ENCODE results near the gene SLC9A8. TPM values are rescaled to one million over a fixed set of nuclear protein-coding genes. Genes with fewer than 3 reads are reported as not detected.
A peak's percentile ranks its signal among the peaks of the same experiment; 100 is the strongest.

Gene SLC9A8, protein sequence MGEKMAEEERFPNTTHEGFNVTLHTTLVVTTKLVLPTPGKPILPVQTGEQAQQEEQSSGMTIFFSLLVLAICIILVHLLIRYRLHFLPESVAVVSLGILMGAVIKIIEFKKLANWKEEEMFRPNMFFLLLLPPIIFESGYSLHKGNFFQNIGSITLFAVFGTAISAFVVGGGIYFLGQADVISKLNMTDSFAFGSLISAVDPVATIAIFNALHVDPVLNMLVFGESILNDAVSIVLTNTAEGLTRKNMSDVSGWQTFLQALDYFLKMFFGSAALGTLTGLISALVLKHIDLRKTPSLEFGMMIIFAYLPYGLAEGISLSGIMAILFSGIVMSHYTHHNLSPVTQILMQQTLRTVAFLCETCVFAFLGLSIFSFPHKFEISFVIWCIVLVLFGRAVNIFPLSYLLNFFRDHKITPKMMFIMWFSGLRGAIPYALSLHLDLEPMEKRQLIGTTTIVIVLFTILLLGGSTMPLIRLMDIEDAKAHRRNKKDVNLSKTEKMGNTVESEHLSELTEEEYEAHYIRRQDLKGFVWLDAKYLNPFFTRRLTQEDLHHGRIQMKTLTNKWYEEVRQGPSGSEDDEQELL
- polyA plus RNA-seq (2011; rRNA removed), result 5.0 and 7.4 TPM in 2 replicates
- 3.1 and 4.3 TPM in 2 replicates for polyA plus RNA-seq (2012; cell fraction: cytosol; rRNA removed)
- polyA plus RNA-seq (2012; cell fraction: nucleus; rRNA removed), result 18.0 and 20.7 TPM in 2 replicates
- polyA plus RNA-seq (2017; fragmentation: RNase III; extraction: RNeasy Plus Mini Kit Qiagen cat#74134 plus additional on column Dnase treatment), result 7.9 to 9.5 TPM (median 7.9 TPM) in 3 replicates
- 10.9 and 20.7 TPM in 2 replicates for polyA minus RNA-seq (2011; rRNA and poly(A)+ RNA removed)

DNA sequence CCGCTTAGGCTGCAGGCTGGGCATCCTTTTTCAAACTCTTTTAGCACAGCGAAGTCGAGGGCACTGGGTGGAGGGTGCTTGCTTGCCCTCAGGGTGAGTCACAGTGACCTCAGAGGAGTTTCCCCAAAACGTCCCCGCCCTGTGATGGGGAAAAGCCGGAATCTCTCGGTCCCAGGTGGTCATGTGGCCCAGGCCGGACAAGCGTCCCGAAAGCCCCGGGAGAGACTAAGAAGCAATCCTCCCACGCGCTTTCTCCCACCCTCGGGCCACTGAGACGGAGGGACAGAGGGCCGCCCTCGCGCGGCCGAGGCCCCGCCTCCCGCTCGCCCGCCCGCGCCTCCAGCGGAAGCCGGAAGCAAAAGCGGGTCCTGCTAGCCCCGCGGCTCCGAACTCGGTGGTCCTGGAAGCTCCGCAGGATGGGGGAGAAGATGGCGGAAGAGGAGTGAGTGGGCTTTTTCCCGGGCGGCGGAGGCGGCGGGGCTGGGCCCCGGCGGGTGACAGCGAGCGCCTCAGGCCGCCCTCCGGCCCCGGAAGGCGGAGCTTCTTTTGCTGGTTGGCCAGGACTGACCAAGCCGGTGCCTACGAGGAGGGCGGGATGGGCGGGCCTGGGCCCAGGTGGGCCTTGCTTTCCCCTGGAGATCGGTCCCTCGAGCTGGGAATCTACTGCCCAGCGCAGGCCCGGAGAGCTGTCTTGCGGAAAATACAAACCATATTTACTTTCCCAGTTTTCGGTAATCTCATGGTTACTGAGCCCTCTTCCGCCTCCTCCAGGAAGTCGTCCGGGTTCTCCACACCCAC, at the start of gene SLC9A8:
SLC9A8 (plus strand) TSS at position 322 of the 798 bp plus-strand sequence; CDS start at position 417, 95 bp downstream.
- FAIRE-seq, result no peak
- ChIA-PET CTCF (interaction anchor here (0.7 to 3.0 kb wide), 13 partner anchors 9 to 204 kb away, joined by 3 to 13 read pairs (median 3); no protein-coding TSS in a partner anchor), POLR2A (interaction anchor here (0.5 to 2.2 kb wide), 20 partner anchors 9 to 233 kb away, joined by 3 to 15 read pairs (median 4); no protein-coding TSS in a partner anchor)
- H3K9me3 ChIP-seq, result no peaks in the 10 kb centered on the region
- peak within 1 kb of the TSS; percentile 87 for H3K4me2 ChIP-seq
- peak within 1 kb of the TSS; percentile 86 for H3K4me3 ChIP-seq
- H3K27ac ChIP-seq, result peak within 1 kb of the TSS; percentile 96 to 99
- peak; percentile 93 to 94 for ATAC-seq
- DNase-seq (ENCODE audit: low read depth in 1 of 2, low spot score in 1 of 2), result peak; percentile 83 to 90
- peaks cover 19% of the 10 kb centered on the region for H3K4me1 ChIP-seq
- WGBS (ENCODE audit: missing lambda C conversion rate), result 0% methylated on average over 24 of the region's 61 CpGs
- TF ChIP-seq, protein P1, sequence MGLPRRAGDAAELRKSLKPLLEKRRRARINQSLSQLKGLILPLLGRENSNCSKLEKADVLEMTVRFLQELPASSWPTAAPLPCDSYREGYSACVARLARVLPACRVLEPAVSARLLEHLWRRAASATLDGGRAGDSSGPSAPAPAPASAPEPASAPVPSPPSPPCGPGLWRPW (IDR thresholded peaks at IDR 0.05), result no peak
- TF ChIP-seq HDAC2 (IDR thresholded peaks at IDR 0.05), result no peak
- TF ChIP-seq ZC3H11A (IDR thresholded peaks at IDR 0.05), result no peak
- TF ChIP-seq, protein P2, sequence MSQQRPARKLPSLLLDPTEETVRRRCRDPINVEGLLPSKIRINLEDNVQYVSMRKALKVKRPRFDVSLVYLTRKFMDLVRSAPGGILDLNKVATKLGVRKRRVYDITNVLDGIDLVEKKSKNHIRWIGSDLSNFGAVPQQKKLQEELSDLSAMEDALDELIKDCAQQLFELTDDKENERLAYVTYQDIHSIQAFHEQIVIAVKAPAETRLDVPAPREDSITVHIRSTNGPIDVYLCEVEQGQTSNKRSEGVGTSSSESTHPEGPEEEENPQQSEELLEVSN (IDR thresholded peaks at IDR 0.05; ENCODE audit: borderline replicate concordance, low read depth), result peak; percentile 59; the same call in 1 of the 2 replicates
- peak; percentile 61 for TF ChIP-seq POLR2A (IDR thresholded peaks at IDR 0.05; ENCODE audit: low read length)
- TF ChIP-seq, protein P3, sequence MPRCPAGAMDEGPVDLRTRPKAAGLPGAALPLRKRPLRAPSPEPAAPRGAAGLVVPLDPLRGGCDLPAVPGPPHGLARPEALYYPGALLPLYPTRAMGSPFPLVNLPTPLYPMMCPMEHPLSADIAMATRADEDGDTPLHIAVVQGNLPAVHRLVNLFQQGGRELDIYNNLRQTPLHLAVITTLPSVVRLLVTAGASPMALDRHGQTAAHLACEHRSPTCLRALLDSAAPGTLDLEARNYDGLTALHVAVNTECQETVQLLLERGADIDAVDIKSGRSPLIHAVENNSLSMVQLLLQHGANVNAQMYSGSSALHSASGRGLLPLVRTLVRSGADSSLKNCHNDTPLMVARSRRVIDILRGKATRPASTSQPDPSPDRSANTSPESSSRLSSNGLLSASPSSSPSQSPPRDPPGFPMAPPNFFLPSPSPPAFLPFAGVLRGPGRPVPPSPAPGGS (IDR thresholded peaks at IDR 0.05), result peak; percentile 71; the same call in 2 of the 3 replicates
- TF ChIP-seq HOXB5 (CRISPR knock-in tag; IDR thresholded peaks at IDR 0.05), result no peak
- TF ChIP-seq TFCP2L1 (CRISPR knock-in tag; IDR thresholded peaks at IDR 0.05), result no peak
- TF ChIP-seq, protein P4, sequence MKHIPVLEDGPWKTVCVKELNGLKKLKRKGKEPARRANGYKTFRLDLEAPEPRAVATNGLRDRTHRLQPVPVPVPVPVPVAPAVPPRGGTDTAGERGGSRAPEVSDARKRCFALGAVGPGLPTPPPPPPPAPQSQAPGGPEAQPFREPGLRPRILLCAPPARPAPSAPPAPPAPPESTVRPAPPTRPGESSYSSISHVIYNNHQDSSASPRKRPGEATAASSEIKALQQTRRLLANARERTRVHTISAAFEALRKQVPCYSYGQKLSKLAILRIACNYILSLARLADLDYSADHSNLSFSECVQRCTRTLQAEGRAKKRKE (CRISPR knock-in tag; IDR thresholded peaks at IDR 0.05; ENCODE audit: low read depth), result no peak; the same call in 1 of the 2 replicates
- no peak for TF ChIP-seq RNF2 (IDR thresholded peaks at IDR 0.05; ENCODE audit: borderline replicate concordance, low read depth)
- TF ChIP-seq, protein P5, sequence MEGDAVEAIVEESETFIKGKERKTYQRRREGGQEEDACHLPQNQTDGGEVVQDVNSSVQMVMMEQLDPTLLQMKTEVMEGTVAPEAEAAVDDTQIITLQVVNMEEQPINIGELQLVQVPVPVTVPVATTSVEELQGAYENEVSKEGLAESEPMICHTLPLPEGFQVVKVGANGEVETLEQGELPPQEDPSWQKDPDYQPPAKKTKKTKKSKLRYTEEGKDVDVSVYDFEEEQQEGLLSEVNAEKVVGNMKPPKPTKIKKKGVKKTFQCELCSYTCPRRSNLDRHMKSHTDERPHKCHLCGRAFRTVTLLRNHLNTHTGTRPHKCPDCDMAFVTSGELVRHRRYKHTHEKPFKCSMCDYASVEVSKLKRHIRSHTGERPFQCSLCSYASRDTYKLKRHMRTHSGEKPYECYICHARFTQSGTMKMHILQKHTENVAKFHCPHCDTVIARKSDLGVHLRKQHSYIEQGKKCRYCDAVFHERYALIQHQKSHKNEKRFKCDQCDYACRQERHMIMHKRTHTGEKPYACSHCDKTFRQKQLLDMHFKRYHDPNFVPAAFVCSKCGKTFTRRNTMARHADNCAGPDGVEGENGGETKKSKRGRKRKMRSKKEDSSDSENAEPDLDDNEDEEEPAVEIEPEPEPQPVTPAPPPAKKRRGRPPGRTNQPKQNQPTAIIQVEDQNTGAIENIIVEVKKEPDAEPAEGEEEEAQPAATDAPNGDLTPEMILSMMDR (IDR thresholded peaks at IDR 0.05), result no peak
- TF ChIP-seq RFX5 (IDR thresholded peaks at IDR 0.05), result no peak
- TF ChIP-seq, protein P6, sequence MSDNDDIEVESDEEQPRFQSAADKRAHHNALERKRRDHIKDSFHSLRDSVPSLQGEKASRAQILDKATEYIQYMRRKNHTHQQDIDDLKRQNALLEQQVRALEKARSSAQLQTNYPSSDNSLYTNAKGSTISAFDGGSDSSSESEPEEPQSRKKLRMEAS (IDR thresholded peaks at IDR 0.05), result peak; percentile 74; the same call in 1 of the 2 replicates
- 0 out of 2 replicates have a peak, but pooled peaks have one; percentile 16 for TF ChIP-seq JUNB (IDR thresholded peaks at IDR 0.05)
- no peak for TF ChIP-seq GATA3 (IDR thresholded peaks at IDR 0.05; ENCODE audit: borderline replicate concordance)
- no peak for TF ChIP-seq FOSB (CRISPR knock-in tag; IDR thresholded peaks at IDR 0.05)
- TF ChIP-seq KDM5A (IDR thresholded peaks at IDR 0.05), result no peak
- peak; percentile 98 for TF ChIP-seq ZFP36 (IDR thresholded peaks at IDR 0.05; ENCODE audit: borderline replicate concordance, partially characterized antibody)
- no peak for TF ChIP-seq HOXA7 (CRISPR knock-in tag; IDR thresholded peaks at IDR 0.05)
- TF ChIP-seq RAD21 (conservative IDR thresholded peaks at IDR 0.05 in 1 of 2, IDR thresholded peaks at IDR 0.05 in 1 of 2), result peak in 1 of 2 experiments; percentile 11; a peak in 2 of 5 replicates
- no peak for TF ChIP-seq FOXS1 (CRISPR knock-in tag; IDR thresholded peaks at IDR 0.05)
- TF ChIP-seq MYC (IDR thresholded peaks at IDR 0.05; ENCODE audit: borderline replicate concordance, low read length), result no peak; the same call in 1 of the 2 replicates
- TF ChIP-seq HOXB13 (CRISPR knock-in tag; IDR thresholded peaks at IDR 0.05; ENCODE audit: low read depth), result peak; percentile 52; the same call in 1 of the 2 replicates
- TF ChIP-seq EHF (CRISPR knock-in tag; IDR thresholded peaks at IDR 0.05), result no peak; the same call in 1 of the 2 replicates
- no peak for TF ChIP-seq CHD2 (IDR thresholded peaks at IDR 0.05; ENCODE audit: low read length, partially characterized antibody)
- no peak for TF ChIP-seq NPAS2 (CRISPR knock-in tag; IDR thresholded peaks at IDR 0.05; ENCODE audit: borderline replicate concordance)
- peak; percentile 45; the same call in 2 of the 3 replicates for TF ChIP-seq SMC3 (IDR thresholded peaks at IDR 0.05)
- no peak for TF ChIP-seq CEBPB (IDR thresholded peaks at IDR 0.05)
- no peak for TF ChIP-seq NR3C1 (IDR thresholded peaks at IDR 0.05)
- TF ChIP-seq SREBF2 (IDR thresholded peaks at IDR 0.05), result no peak
- TF ChIP-seq CBX2 (IDR thresholded peaks at IDR 0.05; ENCODE audit: borderline replicate concordance, low read depth), result no peak
- no peak for TF ChIP-seq ZNF302 (CRISPR knock-in tag; IDR thresholded peaks at IDR 0.05)
- peak; percentile 45 to 92; a peak in 4 of 5 replicates for TF ChIP-seq JUN (IDR thresholded peaks at IDR 0.05)
- no peak for TF ChIP-seq EHMT2 (IDR thresholded peaks at IDR 0.05; ENCODE audit: low read depth)
